ENCODE results near the gene ERMARD.
"Not testable (repeated sequence)": the region's sequence is repeated elsewhere in the genome, so short reads cannot be mapped to it uniquely, and the experiment has no call there.

The ERMARD gene

GRCh38 chr6:169738204-169738975 is 13.0 kb upstream of the ERMARD start:
- no peak for DNase-seq (ENCODE audit: low read depth, low spot score)

GRCh38 chr6:169738976-169739529 is 12.4 kb upstream of the ERMARD start:
- no peak for DNase-seq (ENCODE audit: low read depth, low spot score)

GRCh38 chr6:169741344-169741743 is 10.1 kb upstream of the ERMARD start:
- DNase-seq (ENCODE audit: low read depth, low spot score): no peak

GRCh38 chr6:169745405-169745804 is 6.0 kb upstream of the ERMARD start:
- no peak for DNase-seq (ENCODE audit: low read depth, low spot score)

GRCh38 chr6:169746556-169746955 is 4.9 kb upstream of the ERMARD start:
- DNase-seq (ENCODE audit: low read depth, low spot score): no peak

- no peak for DNase-seq (ENCODE audit: low read depth, low spot score)
These were observed 727 bp downstream of the ERMARD start for GRCh38 chr6:169752074-169752623.

- no peak for DNase-seq (ENCODE audit: low read depth, low spot score)
These were observed 3.7 kb downstream of the ERMARD start for GRCh38 chr6:169755162-169755561.

GRCh38 chr6:169763308-169763707 is 11.9 kb downstream of the ERMARD start:
- DNase-seq (ENCODE audit: low read depth, low spot score): no peak

GRCh38 chr6:169763881-169764280 is 12.5 kb downstream of the ERMARD start:
- DNase-seq (ENCODE audit: low read depth, low spot score): no peak

GRCh38 chr6:169765789-169766188 is 14.4 kb downstream of the ERMARD start:
- DNase-seq (ENCODE audit: low read depth, low spot score): not testable (repeated sequence)

GRCh38 chr6:169766232-169766631 is 14.8 kb downstream of the ERMARD start:
- DNase-seq (ENCODE audit: low read depth, low spot score): no peak

- DNase-seq (ENCODE audit: low read depth, low spot score): no peak
These were observed 15.7 kb downstream of the ERMARD start for GRCh38 chr6:169766921-169767736.

GRCh38 chr6:169774347-169774746 is 22.9 kb downstream of the ERMARD start:
- DNase-seq (ENCODE audit: low read depth, low spot score): no peak

GRCh38 chr6:169775321-169775720 is 23.9 kb downstream of the ERMARD start:
- no peak for DNase-seq (ENCODE audit: low read depth, low spot score)

- DNase-seq (ENCODE audit: low read depth, low spot score): no peak
These were observed 25.0 kb downstream of the ERMARD start for GRCh38 chr6:169776379-169776778.

- DNase-seq (ENCODE audit: low read depth, low spot score): no peak
These were observed 26.5 kb downstream of the ERMARD start for GRCh38 chr6:169777896-169778295.

GRCh38 chr6:169778646-169779045 is 27.2 kb downstream of the ERMARD start:
- no peak for DNase-seq (ENCODE audit: low read depth, low spot score)

GRCh38 chr6:169779092-169779815 is 27.8 kb downstream of the ERMARD start:
- no peak for DNase-seq (ENCODE audit: low read depth, low spot score)

- no peak for DNase-seq (ENCODE audit: low read depth, low spot score)
These were observed 28.5 kb downstream of the ERMARD start for GRCh38 chr6:169779896-169780295.

GRCh38 chr6:169780571-169781091 is 29.2 kb downstream of the ERMARD start:
- DNase-seq (ENCODE audit: low read depth, low spot score): no peak

- DNase-seq (ENCODE audit: low read depth, low spot score): no peak
These were observed 31.5 kb downstream of the ERMARD start for GRCh38 chr6:169782966-169783365.

Data from iPS DF 19.7 (cell line).